GM19193 (cell line): ENCODE data around the gene MEIS1.

Experiments
- POLR2A ChIP-seq: IDR thresholded peaks from 4 replicates; pipeline ENCODE4 v1.6.1; 2011; ENCODE audit not compliant: insufficient read depth, insufficient read length; ENCODE audit errors: extremely low read depth

The MEIS1 gene

GRCh38 chr2:66576561-66577320, 141.8 kb downstream of the MEIS1 start:
- TF ChIP-seq POLR2A: no peak

- no peak for TF ChIP-seq POLR2A
These were observed 142.6 kb downstream of the MEIS1 start for GRCh38 chr2:66577321-66578053.

GRCh38 chr2:66578054-66578686, 143.2 kb downstream of the MEIS1 start:
- no peak for TF ChIP-seq POLR2A

DNA sequence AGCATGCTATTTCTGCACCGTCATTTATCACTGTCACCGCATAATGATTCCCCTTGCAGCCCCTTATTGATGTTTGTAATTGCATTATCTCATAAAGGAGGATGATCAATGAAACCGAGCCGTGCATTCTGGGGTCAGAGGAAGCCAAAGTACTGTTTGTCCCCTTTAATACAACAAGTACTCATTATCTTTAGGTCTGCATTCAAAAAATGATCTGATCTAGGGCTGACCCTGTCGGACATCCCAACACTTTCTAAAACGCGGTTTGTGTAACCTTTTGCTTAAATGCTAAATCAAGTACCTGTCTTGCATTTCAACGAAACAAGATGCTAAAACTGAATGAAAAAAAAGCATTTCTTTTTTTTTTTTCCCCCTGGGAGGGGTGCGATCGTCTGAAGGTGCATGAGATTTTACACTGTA, 143.8 kb downstream of the MEIS1 start:
- no peak for TF ChIP-seq POLR2A

DNA sequence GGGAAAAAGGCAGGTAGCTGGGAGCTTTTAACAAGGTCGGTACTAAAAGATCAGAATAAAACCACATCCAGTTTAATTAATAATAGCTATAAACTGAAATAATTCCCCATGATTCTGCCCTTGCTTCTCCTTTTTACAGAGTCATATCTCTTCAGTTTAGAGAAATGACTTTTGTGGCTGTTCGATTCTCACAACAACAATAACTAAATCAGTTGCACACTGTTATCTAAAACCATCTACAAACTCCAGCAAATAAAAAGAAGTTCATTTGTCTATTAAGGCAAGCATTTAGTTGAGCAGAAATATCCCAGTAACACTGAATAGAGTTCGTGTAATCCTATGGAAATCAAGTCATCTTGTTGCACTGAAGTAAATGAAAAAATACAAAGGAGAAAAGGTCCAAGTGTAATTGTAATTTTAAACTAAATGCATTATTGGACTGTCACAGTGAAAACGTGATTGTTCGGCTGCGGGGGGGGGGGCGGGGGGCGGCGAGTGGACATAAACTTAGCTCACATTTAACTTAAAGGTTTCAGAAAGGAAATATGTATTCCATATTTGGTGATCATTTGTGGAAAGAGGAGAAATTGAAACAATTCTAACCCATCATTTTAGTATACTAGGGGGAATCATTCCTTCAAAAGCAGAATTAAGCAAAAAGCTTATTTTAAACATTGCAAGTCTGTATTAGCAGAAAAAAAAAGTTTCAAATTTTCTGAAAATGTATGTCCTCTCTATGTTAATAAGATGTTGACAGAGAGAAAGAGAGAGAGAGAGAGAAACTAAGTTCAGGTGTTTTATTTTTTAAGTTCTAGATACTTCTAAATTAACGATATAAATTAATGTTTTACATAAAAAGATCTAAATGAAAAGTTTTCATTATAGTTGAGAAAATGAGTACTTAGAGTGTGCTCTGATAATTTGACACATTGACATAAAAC, 144.5 kb downstream of the MEIS1 start:
- no peak for TF ChIP-seq POLR2A

DNA sequence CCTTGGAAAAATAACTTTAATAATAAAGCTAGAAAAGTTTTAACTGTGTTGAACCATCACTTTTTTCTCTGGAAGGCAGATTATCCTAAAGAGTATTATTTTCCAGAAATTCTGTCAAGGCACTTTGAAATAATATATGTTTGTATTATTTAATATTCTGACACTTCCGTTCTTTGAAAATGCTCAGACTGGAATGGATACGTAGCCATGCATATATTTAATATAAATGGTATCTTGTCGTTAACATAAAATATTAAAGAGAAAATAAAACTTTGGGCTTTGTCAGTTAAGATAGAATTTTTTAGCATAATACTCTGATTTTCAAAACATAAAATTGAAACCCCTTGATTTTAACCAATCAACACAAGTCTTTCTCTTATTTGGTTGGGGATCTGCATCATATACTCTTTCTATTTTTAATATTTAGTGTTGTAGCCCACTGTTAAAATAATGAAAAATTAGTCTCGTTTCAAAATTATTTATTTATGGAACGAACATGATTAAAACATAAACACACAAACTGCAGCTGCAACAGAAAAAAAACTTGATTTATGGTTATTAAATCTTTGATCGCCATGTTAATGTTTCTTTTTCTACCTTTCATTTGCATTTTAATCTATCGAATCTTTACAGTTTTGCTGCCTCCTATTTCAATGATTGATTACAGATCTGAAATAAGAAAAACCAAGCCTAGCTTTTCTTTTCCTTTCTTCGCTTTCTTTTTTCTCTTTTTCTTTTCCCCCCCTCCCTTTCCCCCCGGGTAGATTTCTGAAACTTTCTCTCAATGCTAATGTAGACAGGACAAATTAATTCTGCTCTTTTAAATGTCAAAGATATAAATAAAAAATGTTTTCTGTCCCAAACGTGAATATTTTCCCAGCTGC, 145.5 kb downstream of the MEIS1 start:
- TF ChIP-seq POLR2A: no peak

DNA sequence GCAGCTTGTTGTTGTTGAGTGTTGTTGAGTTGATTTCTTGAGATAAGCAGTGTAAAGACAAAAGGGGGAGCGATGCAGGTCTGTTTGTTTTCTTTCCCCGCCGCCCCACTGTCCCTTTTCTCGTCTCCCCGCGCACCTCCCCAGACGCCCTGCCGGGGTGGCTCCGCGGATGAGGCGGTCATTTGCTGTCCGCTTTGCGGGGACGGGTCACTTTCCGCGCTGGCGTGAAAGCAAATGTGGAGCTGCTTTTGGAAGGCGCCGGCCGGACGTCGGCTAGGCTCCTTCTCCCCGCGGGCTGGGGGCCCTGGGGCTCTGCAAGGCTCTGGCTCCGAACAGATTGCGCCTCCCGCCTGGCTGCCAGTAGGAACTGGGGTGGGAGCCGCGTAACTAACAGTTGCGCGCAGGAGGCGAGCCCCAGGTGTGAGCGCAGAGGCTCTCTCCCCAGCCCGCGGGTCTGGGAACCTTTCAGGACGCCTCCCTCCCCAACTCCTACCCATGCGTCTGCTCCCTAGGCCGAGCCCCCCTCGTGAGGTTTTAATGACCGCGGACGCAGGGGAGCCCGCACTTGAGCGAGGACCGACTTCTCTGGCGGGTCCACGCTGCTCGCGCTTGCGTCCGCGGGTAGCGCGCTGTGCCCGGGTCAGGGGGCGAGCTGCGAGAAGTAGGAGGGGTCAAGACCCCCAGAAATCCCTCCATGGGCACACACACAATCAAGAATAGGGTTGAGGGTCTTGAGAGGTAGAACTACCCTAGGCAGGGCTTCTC, 146.6 kb downstream of the MEIS1 start:
- no peak for TF ChIP-seq POLR2A

GRCh38 chr2:66582104-66582986, 147.4 kb downstream of the MEIS1 start:
- no peak for TF ChIP-seq POLR2A

- TF ChIP-seq POLR2A: no peak
These were observed 148.3 kb downstream of the MEIS1 start for GRCh38 chr2:66582987-66583880.

GRCh38 chr2:66583881-66584280, 149.0 kb downstream of the MEIS1 start:
- no peak for TF ChIP-seq POLR2A

- TF ChIP-seq POLR2A: no peak
These were observed 150.7 kb downstream of the MEIS1 start for GRCh38 chr2:66585587-66585986.
